ENCODE data around the gene ZCCHC3.

The ZCCHC3 gene

GRCh38 chr20:347317-347639, 49.9 kb downstream of the ZCCHC3 start:
- no peak for DNase-seq

- peak; percentile 28 for DNase-seq
Measured at GRCh38 chr20:347640-348484, 50.5 kb downstream of the ZCCHC3 start.

GRCh38 chr20:348972-349841, 51.8 kb downstream of the ZCCHC3 start:
- DNase-seq: no peak

Data from activated CD4-positive, alpha-beta T cell treated with anti-CD3 and anti-CD28 coated beads, Interleukin-2, amount 50 U/mL, for 1 hour (primary cell).